Measurements from ENCODE around the gene PELI2.

The PELI2 gene

GRCh38 chr14:56208520-56208919, 90.3 kb downstream of the PELI2 start:
- no peak for DNase-seq

GRCh38 chr14:56210571-56210970, 92.4 kb downstream of the PELI2 start:
- no peak for DNase-seq

DNA sequence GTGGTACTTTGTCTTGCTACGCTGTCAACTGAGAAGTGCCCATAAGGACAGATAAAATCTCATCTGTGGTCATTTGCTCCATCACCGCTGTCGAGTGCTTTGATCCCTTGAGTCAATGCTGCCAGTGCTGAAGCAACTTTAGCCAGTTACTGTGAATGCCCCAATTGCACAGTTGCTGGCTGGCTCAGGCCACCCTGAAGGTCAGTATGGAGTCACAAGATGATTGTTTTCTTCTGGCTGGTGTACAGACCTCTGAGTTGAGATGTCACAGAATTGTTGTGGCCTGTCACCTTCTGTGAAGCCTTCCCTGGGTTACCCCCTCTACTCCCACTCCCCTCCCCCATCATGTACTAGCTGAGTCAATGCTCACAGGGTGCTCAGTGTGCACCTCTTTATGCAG, 92.9 kb downstream of the PELI2 start:
- no peak for DNase-seq

GRCh38 chr14:56211844-56212243, 93.6 kb downstream of the PELI2 start:
- DNase-seq = no peak

DNA sequence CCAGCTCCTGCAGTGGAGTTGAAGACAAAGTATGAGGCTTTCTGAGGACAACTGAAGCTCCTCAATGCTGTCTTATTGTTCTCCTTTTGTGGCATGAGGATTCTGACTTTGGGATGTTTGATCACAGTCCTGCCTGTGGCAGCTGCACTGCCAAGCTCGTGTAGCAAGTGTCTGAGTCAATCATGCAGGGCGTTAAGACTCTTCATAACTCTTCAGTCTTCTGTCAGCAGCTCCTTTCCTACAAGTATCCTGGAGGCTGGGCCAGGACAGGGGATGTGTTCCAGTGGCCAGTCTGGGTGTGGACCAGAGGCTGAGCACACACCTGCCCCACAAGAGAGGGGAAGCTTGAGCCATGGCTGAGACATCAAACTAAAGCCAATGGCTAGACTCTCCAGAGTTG, 94.3 kb downstream of the PELI2 start:
- no peak for DNase-seq

GRCh38 chr14:56213306-56213705, 95.1 kb downstream of the PELI2 start:
- no peak for DNase-seq

GRCh38 chr14:56215180-56215579, 97.0 kb downstream of the PELI2 start:
- no peak for DNase-seq

- DNase-seq = no peak
Measured at GRCh38 chr14:56216626-56217379, 98.6 kb downstream of the PELI2 start.

DNA sequence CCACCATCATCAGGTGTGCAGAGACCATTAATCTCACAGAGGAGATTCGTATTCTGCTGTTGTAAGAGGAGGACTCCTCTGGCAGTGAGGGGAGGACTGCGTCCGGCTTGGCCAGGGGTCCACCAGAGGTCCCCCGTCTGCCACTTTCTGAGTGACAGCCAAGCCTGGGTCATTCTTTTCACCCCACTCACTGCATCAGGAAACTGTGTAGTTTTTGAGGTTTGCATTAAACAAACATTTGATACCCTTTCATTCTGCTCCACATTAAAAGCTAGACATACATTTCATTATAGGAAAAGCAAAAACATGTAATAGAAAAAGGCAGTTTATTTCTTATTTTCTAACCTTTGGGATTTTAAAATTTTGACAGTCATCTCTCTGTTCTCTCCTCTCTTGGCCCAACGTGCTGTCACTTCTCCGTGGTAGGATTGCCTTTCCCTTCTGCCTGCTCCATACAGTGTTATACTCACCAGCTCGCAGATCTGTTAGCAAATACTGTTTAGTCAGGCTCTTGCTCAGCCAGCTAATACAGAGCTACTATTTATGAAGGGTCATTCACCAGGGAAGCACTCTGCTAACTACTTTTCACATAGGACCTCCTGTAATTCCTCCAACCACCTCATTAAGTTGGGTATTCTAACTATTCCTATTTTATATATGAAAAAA, 99.3 kb downstream of the PELI2 start:
- no peak for DNase-seq

- DNase-seq = peak in 1 of 2 experiments; percentile 58
Measured at GRCh38 chr14:56219666-56220413, 101.6 kb downstream of the PELI2 start.

GRCh38 chr14:56221382-56222128, 103.3 kb downstream of the PELI2 start:
- DNase-seq = no peak

- DNase-seq = no peak
Measured at GRCh38 chr14:56224229-56224628, 106.0 kb downstream of the PELI2 start.

DNA sequence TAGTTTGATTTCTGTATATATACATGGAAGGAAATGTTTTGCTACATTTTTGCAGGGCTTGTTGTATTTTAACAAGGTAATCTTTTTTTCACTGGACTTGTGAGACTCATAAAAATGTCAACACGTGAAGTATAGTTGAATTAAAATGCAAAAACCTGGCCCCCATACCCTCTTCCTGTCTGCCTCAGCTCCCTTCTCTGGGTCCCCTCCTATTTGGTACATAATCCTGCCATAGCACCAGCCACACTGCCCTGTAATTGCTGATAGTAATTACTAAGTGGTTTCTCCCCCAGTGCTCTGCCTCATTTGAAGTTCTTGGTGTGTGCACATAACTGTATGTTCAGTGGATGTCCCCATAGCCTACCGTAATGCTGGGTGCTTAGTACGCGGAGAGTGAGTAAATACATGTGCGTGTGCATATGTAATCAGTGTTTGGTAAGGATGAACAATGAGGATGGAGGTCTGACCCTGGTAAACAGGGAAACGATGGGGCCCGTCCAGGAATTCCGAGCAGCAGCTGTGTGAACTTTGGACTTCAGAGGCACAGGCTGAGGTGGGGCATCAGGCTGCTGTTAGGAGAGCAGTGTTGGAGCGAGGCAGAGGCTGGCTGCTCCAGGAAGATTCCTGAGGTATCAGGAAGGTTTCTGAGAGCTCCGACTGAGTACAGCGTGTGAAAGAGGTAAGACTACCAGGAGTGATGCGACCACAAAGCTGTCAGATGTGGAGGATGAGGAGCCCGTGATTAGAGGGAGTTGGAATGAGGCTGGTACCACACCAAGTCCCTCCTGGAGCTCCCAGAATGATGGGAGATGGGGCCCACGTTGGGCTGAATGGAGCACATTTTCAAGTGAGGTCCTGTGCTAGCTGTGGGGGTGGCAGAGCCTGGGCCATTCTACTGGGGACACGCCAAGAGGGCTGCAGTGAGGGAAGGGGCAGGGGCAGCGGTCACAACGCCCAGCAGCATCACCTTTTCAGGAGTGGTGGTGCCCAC, 106.8 kb downstream of the PELI2 start:
- DNase-seq = no peak

- no peak for DNase-seq
Measured at GRCh38 chr14:56235388-56235787, 117.2 kb downstream of the PELI2 start.

DNA sequence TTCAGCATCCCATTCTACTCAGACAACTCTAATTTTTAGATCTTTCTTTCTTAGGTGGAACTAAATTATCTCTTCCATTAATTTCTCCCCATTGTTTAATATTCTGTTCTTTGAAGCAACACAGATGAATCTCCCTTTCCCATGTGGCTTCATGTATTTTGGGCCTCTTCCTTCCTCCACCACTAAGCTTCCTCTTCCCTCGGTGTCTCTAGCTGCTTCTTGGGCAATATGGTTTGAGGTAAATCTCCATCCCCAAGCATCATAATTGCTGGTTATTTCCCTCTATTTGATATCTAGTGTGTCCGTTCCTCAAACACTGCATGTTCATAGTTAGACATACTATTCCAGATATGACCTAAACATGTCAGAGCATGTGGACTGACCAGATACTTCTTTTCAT, 119.2 kb downstream of the PELI2 start:
- no peak for DNase-seq

DNA sequence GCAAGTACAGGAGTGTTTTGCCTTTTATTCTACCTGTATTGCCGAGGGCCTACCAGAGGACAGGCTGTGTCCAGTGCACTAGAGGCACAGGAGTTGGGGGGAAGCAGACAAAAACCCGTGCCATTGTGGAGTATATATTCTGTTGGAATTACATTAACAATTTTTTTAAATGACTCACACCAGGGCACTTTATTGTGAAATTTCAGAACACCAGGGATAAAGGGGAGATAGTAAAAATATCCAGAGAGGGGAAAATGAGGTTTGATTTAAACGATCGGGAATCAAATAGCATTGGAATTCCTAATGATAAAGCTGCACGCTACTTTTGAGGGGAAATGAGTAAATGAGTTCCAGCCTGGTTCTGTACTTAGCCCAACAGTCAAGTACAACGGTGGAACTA, 123.2 kb downstream of the PELI2 start:
- no peak for DNase-seq

- no peak for DNase-seq
Measured at GRCh38 chr14:56243110-56243509, 124.9 kb downstream of the PELI2 start.

GRCh38 chr14:56244138-56244789, 126.1 kb downstream of the PELI2 start:
- DNase-seq = peak in 1 of 2 experiments; percentile 4

DNA sequence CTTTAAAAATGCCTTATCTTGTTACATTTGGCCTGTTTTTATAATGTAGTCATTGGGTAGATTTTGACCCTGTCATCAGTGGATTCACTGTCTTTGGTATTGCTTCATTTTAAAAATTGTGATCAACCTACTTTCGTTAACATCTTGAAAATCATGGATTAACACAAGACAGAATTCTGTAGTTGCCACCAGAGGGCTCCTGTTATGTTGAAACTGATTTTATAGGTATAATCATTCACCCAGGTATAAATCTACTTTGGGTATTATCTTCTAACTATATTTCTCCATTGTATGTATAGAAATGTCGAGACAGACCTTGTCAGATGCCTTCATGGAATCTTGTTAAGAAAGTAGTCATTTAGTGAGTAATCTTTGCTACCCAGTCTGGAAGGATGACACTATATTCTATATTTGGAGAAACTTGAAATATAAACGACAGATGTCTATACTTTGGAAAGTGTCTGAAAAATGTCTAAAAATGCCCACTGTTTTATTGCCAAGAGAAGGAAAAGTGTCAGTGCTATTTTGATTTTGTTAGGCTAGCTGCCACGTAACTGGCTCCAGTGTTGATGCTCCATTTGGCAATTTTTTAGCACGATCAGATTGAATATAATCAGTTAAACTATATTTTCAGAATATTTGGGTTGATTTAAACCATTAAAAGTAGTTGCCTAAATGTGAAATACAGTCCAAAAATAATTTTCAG, 129.4 kb downstream of the PELI2 start:
- no peak for DNase-seq

- no peak for DNase-seq
Measured at GRCh38 chr14:56248442-56248841, 130.2 kb downstream of the PELI2 start.

- DNase-seq = no peak
Measured at GRCh38 chr14:56261046-56261445, 142.8 kb downstream of the PELI2 start.

Data from cerebellar nuclear complex (tissue), 1 donor.